Caco-2 (cell line): ENCODE data around the gene CLEC2D. TPM values are rescaled to one million over a fixed set of nuclear protein-coding genes. Genes with fewer than 3 reads are reported as not detected.

ENCODE experiments used
- BruUV-seq: library from RNA; stranded (reverse); fragments of 400-500 nt; replicated peaks from 2 replicates; lab custom pipeline; 2021; lab: Mats Ljungman, UMichigan
- CTCF ChIA-PET: fragments of 300-600 bp; sonication (Branson Sonifier 250); formaldehyde crosslinking; loops from one replicate; lab custom pipeline; 2022; ENCODE audit warnings: antibody characterized with exemption; lab: Charles Lee
- POLR2A ChIA-PET: fragments of 300-600 bp; sonication (Branson Sonifier 250); formaldehyde crosslinking; loops from one replicate; lab custom pipeline; 2022; ENCODE audit warnings: antibody characterized with exemption; lab: Charles Lee
- DNase-seq, 2 experiments: peaks; one replicate each; pipeline versions ENCODE4 v3.0.0 to v3.0.0-alpha.2; 2020 to 2022
- H3K27me3 ChIP-seq: replicated peaks from 2 replicates; pipeline ENCODE4 v1.6.0; 2011; ENCODE audit warnings: low read length; ENCODE audit not compliant: control insufficient read depth, insufficient read depth
- H3K36me3 ChIP-seq: 2 replicates; pipeline ENCODE4 v1.5.1; 2011; ENCODE audit warnings: low read length; ENCODE audit not compliant: control insufficient read depth, insufficient read depth
- H3K4me1 ChIP-seq: fragments of 250-450 bp; sonication (Bioruptor Pico); 2 replicates; pipeline ENCODE4 v1.5.1; 2020; ENCODE audit warnings: mild to moderate bottlenecking
- H3K4me3 ChIP-seq: 2 replicates; pipeline ENCODE4 v1.5.1; 2011; ENCODE audit warnings: low read depth, mild to moderate bottlenecking, control low read depth, low read length
- H3K9me3 ChIP-seq: fragments of 250-450 bp; sonication (Bioruptor Pico); 2 replicates; pipeline ENCODE4 v1.5.1; 2020; ENCODE audit warnings: mild to moderate bottlenecking, moderate library complexity
- H3K27ac Mint-ChIP-seq: one replicate; pipeline ENCODE4 v1.8.0; 2022; ENCODE audit warnings: mixed read lengths; ENCODE audit not compliant: unreplicated experiment
- H3K27me3 Mint-ChIP-seq: one replicate; pipeline ENCODE4 v1.8.0; 2022; ENCODE audit warnings: mixed read lengths; ENCODE audit not compliant: insufficient read depth, unreplicated experiment
- H3K36me3 Mint-ChIP-seq: one replicate; pipeline ENCODE4 v1.8.0; 2022; ENCODE audit warnings: mild to moderate bottlenecking, mixed read lengths; ENCODE audit not compliant: insufficient read depth, unreplicated experiment
- H3K4me1 Mint-ChIP-seq: one replicate; pipeline ENCODE4 v1.8.0; 2022; ENCODE audit warnings: low read depth, mixed read lengths; ENCODE audit not compliant: unreplicated experiment
- H3K4me3 Mint-ChIP-seq: one replicate; pipeline ENCODE4 v1.8.0; 2022; ENCODE audit warnings: mild to moderate bottlenecking, moderate library complexity, mixed read lengths; ENCODE audit not compliant: unreplicated experiment
- H3K9me3 Mint-ChIP-seq: one replicate; pipeline ENCODE4 v1.8.0; 2022; ENCODE audit warnings: mixed read lengths; ENCODE audit not compliant: unreplicated experiment
- intact Hi-C: fragments of 100-400 bp; cut with micrococcal nuclease; formaldehyde crosslinking; loops from one replicate; pipeline ENCODE4 v1.10.0; 2022; ENCODE audit not compliant: unreplicated experiment
- total RNA-seq: library from RNA; stranded (reverse); gene quantifications from 2 replicates; pipeline ENCODE4 v1.2.3, GENCODE V29; 2022
- TF ChIP-seq, protein P1 (sequence below), 2 experiments: fragments of 200-600 bp in 1 of 2; IDR thresholded peaks; 1 replicate in 1 of 2; 2 replicates in 1 of 2; pipeline versions ENCODE4 v1.5.1 to v1.8.0; 2011 to 2022; ENCODE audit warnings: antibody characterized with exemption in 1 of 2, control low read depth in 1 of 2, inconsistent platforms in 1 of 2, low read depth in 1 of 2, low read length in 1 of 2, mild to moderate bottlenecking in 1 of 2, moderate library complexity in 1 of 2; ENCODE audit not compliant: insufficient read depth in 1 of 2, severe bottlenecking in 1 of 2, unreplicated experiment in 1 of 2

Gene CLEC2D
- total RNA-seq, 1 experiment from 2014 or later, result 6.6 TPM

DNA sequence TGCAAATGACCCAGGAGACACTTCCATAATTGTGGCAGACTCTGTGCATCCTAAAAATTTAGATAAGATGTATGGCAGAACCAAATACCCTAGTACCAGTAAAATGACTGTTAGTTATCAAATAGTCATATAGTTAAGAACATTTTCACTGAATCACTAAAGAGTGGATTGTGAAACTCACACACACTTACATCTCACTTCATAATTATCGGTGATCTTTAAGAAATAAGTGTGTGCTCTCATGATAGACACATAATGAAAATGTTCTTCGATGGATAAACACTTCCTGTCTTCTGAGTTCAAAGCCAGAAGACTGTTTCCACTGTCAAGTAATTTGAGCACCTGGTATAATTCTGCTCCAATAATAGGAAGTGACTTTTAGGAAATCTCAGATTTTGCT, 42.7 kb upstream of the CLEC2D start:
- H3K36me3 ChIP-seq, result no peaks in the 10 kb centered on the region
- no peaks in the 10 kb centered on the region for H3K9me3 ChIP-seq
- H3K4me1 Mint-ChIP-seq, result no peaks in the 10 kb centered on the region
- H3K27me3 Mint-ChIP-seq, result no peaks in the 10 kb centered on the region
- H3K27me3 ChIP-seq, result no peaks in the 10 kb centered on the region
- H3K4me3 Mint-ChIP-seq, result no peak overlapping the region
- H3K27ac Mint-ChIP-seq, result no peak overlapping the region
- no peak for DNase-seq
- no peaks in the 10 kb centered on the region for H3K36me3 Mint-ChIP-seq
- no peaks in the 10 kb centered on the region for H3K4me1 ChIP-seq
- ChIA-PET CTCF (no interaction called here), POLR2A (no interaction called here)
- TF ChIP-seq, protein P1, sequence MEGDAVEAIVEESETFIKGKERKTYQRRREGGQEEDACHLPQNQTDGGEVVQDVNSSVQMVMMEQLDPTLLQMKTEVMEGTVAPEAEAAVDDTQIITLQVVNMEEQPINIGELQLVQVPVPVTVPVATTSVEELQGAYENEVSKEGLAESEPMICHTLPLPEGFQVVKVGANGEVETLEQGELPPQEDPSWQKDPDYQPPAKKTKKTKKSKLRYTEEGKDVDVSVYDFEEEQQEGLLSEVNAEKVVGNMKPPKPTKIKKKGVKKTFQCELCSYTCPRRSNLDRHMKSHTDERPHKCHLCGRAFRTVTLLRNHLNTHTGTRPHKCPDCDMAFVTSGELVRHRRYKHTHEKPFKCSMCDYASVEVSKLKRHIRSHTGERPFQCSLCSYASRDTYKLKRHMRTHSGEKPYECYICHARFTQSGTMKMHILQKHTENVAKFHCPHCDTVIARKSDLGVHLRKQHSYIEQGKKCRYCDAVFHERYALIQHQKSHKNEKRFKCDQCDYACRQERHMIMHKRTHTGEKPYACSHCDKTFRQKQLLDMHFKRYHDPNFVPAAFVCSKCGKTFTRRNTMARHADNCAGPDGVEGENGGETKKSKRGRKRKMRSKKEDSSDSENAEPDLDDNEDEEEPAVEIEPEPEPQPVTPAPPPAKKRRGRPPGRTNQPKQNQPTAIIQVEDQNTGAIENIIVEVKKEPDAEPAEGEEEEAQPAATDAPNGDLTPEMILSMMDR (IDR thresholded peaks at IDR 0.05; ENCODE audit: insufficient read depth in 1 of 2, low read depth in 1 of 2, low read length in 1 of 2, severe bottlenecking in 1 of 2, unreplicated experiment in 1 of 2), result no peak
- intact Hi-C loops, result no loop called here
- H3K9me3 Mint-ChIP-seq, result peaks cover 16% of the 10 kb centered on the region
- H3K4me3 ChIP-seq, result no peak overlapping the region
- BruUV-seq, result no TSS peak

DNA sequence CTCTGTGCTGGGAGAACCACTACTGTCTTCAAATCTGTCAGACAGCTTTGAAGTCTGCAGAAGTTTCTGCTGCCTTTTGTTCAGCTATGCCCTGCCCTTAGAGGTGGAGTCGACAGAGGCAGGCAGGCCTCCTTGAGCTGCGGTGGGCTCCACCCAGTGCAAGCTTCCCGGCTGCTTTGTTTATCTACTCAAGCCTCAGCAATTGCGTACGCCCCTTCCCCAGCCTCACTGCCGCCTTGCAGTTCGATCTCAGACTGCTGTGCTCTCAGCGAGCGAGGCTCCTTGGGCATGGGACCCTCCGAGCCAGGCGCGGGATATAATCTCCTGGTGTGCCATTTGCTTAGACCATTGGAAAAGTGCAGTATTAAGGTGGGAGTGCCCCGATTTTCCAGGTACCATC, 36.7 kb upstream of the CLEC2D start:
- intact Hi-C loops, result no loop called here
- no TSS peak for BruUV-seq
- CTCF ChIA-PET, result no interaction called here
- TF ChIP-seq, protein P1 (IDR thresholded peaks at IDR 0.05; ENCODE audit: insufficient read depth in 1 of 2, low read depth in 1 of 2, low read length in 1 of 2, severe bottlenecking in 1 of 2, unreplicated experiment in 1 of 2), result no peak
- POLR2A ChIA-PET, result no interaction called here
- peaks cover 18% of the 10 kb centered on the region for H3K4me1 ChIP-seq
- DNase-seq, result no peak
- H3K4me3 ChIP-seq, result no peak overlapping the region
- H3K4me3 Mint-ChIP-seq, result no peak overlapping the region
- H3K36me3 ChIP-seq, result no peaks in the 10 kb centered on the region
- peaks cover 16% of the 10 kb centered on the region for H3K4me1 Mint-ChIP-seq
- H3K9me3 ChIP-seq, result no peaks in the 10 kb centered on the region
- H3K27me3 Mint-ChIP-seq, result no peaks in the 10 kb centered on the region
- no peaks in the 10 kb centered on the region for H3K9me3 Mint-ChIP-seq
- H3K27me3 ChIP-seq, result no peaks in the 10 kb centered on the region
- H3K36me3 Mint-ChIP-seq, result no peaks in the 10 kb centered on the region
- H3K27ac Mint-ChIP-seq, result no peak overlapping the region

GRCh38 chr12:9634177-9634803, 35.2 kb upstream of the CLEC2D start:
- H3K4me1 Mint-ChIP-seq, result peaks cover 23% of the 10 kb centered on the region
- Histone ChIP-seq H3K4me3 (no peak overlapping the region), H3K36me3 (no peaks in the 10 kb centered on the region), H3K27me3 (no peaks in the 10 kb centered on the region), H3K4me1 (peaks cover 33% of the 10 kb centered on the region), H3K9me3 (no peaks in the 10 kb centered on the region)
- H3K4me3 Mint-ChIP-seq, result no peak overlapping the region
- H3K27me3 Mint-ChIP-seq, result no peaks in the 10 kb centered on the region
- TF ChIP-seq, protein P1 (IDR thresholded peaks at IDR 0.05; ENCODE audit: insufficient read depth in 1 of 2, low read depth in 1 of 2, low read length in 1 of 2, severe bottlenecking in 1 of 2, unreplicated experiment in 1 of 2), result peak; percentile 80 to 92
- intact Hi-C loops, result loop anchor here (1.0 kb wide), 3 partner anchors 61 to 164 kb away; no protein-coding TSS in a partner anchor
- ChIA-PET CTCF (interaction anchor here (0.7 to 1.7 kb wide), 3 partner anchors 13 to 116 kb away, joined by 3 to 9 read pairs (median 3); no protein-coding TSS in a partner anchor), POLR2A (interaction anchor here (0.5 kb wide), 1 partner anchor 1090 kb away, joined by 3 read pairs; no protein-coding TSS in a partner anchor)
- no peaks in the 10 kb centered on the region for H3K9me3 Mint-ChIP-seq
- DNase-seq, result peak in 1 of 2 experiments; percentile 74
- H3K36me3 Mint-ChIP-seq, result peaks cover 5% of the 10 kb centered on the region
- no peak overlapping the region for H3K27ac Mint-ChIP-seq
- BruUV-seq, result no TSS peak
